Heart left ventricle (tissue), 13 donors: ENCODE results near the gene BRIP1.

Experiments
- POLR2A ChIP-seq, 2 donors: fragments of 450-650 bp; IDR thresholded peaks; one replicate each; pipeline ENCODE4 v1.6.1; 2017; ENCODE audit warnings: antibody characterized with exemption in 2 of 2, mild to moderate bottlenecking in 2 of 2, moderate library complexity in 2 of 2
- TF ChIP-seq, protein P1 (sequence below), 12 donors: fragments of 200-600 bp; sonication (generic) in 4 of 12; IDR thresholded peaks; one replicate each; pipeline versions ENCODE4 v1.5.0 to v1.8.0; 2018 to 2022; ENCODE audit warnings: antibody characterized with exemption in 12 of 12, mild to moderate bottlenecking in 5 of 12
- donor health status: ischemic (EF 13 %, LVEDD 7.1; RV severe dilation, severe dysfunction).
- donor health status: DM: no; HTN: yes; CAD: no.
- donor health status: DM: no; HTN: no; CAD: no.
- donor health status: ischemic (EF 25% LVEDD 6.9; RV normal size, moderate dysfunction).
- donor health status: ischemic (EF 25% LVEDD 5.7; RV mildly dilated, moderate dysfunction).
- donor health status: ischemic (EF 35%, LVEDD 5.7; RV mildly dilated, moderate dysfunction).
- donor health status: nonischemic (EF 11% LVEDD 7.7; RV severe dilation, severe dysfunction).
- donor health status: DM: yes; HTN: yes; CAD: no.
- donor health status: PGD.
- donor health status: ischemic (EF 29% LVEDD 5.4; RV normal size, mild dysfunction).
- donor health status: nonischemic (EF 23%, LVEDD 6.1; RV moderate dilation, normal function).

DNA sequence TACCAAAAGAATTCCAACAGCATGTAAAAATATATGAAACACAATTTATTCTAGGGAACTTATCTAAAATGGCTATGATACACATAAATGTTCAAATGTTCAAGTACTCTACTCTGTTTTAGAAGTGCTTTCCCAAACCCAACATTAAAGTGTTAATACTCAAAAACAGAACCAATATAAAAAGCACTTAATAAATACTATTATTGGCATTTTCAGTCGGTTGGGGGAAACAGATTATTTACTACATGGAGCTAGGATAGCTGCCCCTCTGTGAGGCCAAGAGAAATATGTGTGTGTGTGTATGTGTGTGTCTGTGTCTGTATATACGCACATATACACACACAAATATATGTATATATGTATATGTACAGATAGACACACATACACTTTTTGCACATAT, 32.1 kb upstream of the BRIP1 start:
- TF ChIP-seq, protein P1, sequence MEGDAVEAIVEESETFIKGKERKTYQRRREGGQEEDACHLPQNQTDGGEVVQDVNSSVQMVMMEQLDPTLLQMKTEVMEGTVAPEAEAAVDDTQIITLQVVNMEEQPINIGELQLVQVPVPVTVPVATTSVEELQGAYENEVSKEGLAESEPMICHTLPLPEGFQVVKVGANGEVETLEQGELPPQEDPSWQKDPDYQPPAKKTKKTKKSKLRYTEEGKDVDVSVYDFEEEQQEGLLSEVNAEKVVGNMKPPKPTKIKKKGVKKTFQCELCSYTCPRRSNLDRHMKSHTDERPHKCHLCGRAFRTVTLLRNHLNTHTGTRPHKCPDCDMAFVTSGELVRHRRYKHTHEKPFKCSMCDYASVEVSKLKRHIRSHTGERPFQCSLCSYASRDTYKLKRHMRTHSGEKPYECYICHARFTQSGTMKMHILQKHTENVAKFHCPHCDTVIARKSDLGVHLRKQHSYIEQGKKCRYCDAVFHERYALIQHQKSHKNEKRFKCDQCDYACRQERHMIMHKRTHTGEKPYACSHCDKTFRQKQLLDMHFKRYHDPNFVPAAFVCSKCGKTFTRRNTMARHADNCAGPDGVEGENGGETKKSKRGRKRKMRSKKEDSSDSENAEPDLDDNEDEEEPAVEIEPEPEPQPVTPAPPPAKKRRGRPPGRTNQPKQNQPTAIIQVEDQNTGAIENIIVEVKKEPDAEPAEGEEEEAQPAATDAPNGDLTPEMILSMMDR (IDR thresholded peaks at IDR 0.05): no peak
- TF ChIP-seq POLR2A (IDR thresholded peaks at IDR 0.05): no peak
